GM11168 (cell line): Measurements from ENCODE around the gene MIOX.
"Not testable (repeated sequence)": the region's sequence is repeated elsewhere in the genome, so short reads cannot be mapped to it uniquely, and the experiment has no call there.

Experiments
- in situ Hi-C: fragments of 300-500 bp; cut with MboI; formaldehyde crosslinking; loops from one replicate; pipeline ENCODE4 v1.12.0; 2022; ENCODE audit warnings: low sequenced_read_pairs; ENCODE audit not compliant: unreplicated experiment

The MIOX gene

DNA sequence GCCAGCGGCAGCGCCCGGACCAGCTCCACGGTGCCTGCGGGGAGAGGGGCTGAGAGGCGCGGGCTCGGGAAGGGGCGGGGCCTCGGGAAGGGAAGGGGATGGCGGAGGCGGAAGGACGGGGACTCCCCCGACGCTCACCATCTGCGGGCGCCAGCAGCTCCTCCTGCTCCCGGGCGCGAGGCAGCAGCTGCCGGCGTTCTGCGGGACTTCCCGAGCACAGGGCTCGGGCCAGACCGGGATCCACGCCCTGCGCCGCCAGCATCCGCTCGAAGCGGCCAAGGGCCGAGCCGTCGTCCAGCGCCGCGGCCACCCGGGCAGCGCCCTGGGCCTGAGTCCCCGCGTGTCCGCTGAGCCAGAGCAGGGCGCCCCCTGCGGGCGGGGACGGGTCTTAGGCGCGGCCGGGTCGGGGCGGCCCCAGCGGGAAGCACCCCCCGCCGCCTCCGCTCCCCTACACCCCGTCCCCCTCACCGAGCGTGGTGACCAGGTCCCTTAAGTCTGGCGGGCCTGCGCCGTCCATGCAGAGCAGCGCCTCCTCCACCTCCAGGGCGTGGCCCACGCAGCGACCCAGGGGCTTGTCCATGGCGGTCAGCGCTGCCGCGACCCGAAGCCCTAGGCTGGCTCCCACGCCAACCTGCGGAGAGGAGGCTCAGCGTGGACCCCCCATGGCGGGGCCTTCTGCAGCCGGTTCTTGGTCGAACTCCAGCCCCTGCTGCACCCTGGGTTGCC lies 39.6 kb downstream of the MIOX start:
- in situ Hi-C loops, result no loop called here

DNA sequence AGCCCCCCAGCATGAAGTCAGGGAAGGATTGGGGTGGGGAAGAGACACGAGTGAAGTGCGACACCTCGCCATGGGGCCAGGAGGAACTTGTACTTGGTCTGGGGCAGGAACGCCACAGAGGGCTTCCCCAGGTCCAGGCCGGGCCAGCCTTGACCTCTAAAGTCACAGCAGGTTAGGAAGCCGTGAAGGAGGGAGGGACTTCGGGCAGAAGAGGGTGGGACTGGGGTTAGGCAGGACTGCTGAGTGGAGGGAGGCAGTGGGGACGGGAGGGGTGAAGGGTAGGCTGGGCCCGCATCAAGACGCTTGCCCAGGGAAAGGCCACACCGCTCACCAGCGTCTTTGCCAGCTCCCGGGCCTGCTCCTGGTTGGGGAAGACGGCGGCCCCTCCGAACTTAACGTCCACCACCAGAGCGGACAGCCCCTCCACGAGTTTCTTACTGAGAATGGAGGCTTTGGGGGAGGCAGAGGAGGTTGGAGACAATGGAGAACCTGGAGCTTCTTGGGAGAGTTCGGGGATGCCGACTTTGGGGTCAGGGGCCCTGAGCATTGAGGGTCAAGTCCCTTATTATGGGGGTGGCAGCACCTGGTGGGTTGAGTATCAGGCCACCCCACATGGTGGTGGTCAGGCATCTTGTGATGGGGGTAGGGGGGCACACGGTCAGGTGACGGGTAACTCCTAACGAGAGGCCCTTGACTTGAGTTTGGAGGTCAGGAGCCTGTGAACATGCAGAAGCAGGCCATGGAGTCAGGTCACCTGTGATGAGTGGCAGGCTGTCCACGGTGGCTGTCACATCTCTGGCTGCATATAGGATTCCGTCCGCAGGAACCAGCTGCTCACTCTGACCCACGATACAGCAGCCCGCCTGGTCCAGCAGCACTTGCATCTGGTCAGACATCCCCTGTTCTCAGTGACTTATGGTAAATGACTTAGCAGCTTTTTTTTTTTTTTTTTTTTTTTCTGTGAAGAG lies 40.5 kb downstream of the MIOX start:
- in situ Hi-C loops, result no loop called here

DNA sequence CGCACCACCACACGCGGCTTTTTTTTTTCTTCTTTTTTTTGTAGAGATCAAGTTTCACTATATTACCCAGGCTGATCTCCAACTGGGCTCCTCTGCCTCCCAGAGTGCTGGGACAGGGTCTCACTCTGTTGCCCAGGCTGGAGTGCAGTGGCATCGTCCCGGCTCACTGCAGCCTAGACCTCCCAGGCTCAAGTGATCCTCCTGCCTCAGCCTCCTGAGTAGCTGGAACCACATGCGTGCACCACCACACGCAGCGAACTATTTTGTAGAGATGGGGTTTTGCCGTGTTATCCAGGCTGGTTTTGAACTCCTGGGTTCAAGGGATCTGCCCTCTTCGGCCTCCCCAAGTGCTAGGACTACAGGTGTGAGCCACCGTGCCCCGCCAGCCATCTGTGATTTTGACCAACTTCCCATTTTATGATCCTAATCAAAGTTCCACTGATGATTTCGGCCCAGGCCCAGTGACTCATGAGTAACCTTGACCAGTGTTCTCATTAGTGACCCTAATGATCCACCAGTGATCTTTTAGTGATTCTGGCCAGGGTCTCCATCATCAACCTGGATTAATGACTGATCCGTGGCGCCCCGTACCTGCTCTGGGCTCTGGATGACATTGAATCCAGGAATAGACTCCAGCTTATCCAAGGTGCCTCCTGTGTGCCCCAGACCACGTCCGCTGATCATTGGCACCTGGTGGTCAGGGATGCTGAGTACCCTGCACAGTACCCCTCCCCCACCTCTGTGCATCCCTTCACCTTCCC lies 41.4 kb downstream of the MIOX start:
- in situ Hi-C loops, result no loop called here

DNA sequence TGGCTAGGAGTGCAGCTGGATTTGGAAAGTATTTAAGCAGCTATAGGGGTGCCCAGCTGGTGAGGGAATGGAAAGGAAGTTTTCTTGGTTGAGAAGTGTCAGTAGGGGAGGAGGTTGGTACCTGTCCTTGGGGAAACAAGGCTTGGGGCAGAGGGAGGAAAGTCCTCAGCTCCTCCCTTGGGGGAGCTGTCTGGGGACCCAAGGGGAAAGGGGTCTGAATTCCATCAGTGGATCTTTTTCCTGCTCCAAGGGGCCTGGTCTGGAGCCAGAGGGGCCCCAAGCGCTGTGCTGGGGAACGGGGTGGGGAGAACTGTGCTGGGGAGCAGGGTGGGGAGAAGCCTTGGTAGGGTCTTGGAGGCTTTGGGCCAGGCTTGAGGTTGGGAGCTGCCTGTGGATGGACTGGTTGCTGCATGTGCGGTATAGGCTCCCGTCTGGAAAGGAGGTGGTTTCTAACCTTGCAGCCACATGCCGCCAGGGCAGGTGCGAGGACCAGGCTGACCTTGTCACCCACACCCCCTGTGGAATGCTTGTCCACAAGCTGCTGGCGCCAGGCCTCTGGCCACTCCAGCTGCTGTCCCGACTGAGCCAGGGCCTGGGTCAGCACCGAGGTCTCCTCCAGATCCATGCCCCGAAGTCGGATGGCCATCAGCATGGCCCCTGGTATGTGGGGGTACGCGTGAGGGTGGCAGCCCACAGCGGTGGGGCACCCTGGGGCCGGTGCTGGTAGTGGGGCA lies 42.2 kb downstream of the MIOX start:
- in situ Hi-C loops, result no loop called here

DNA sequence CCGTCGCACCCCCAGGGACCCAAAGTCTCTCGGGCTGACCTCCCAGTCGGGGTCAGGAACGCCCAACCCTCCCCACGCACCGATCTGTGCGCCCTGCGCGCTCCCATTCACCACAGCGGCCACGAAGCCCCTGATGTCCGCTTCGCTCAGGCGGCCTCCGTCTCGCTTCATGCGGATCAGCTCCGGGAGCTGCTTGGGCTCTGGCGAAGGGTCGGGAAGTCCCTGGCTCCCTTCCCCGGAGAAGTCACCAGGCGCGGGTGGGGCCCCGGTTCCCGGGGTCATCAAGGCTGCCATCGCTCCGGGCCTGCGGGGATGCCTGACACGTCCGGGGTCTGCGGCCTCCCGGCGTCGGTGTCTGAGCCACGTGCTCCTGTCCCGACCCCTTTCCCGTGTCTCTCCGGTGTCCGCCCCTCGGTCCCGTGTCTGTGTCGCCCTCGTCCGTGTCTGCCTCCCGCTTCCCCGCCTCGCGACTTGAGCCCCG lies 42.8 kb downstream of the MIOX start:
- in situ Hi-C loops, result no loop called here

DNA sequence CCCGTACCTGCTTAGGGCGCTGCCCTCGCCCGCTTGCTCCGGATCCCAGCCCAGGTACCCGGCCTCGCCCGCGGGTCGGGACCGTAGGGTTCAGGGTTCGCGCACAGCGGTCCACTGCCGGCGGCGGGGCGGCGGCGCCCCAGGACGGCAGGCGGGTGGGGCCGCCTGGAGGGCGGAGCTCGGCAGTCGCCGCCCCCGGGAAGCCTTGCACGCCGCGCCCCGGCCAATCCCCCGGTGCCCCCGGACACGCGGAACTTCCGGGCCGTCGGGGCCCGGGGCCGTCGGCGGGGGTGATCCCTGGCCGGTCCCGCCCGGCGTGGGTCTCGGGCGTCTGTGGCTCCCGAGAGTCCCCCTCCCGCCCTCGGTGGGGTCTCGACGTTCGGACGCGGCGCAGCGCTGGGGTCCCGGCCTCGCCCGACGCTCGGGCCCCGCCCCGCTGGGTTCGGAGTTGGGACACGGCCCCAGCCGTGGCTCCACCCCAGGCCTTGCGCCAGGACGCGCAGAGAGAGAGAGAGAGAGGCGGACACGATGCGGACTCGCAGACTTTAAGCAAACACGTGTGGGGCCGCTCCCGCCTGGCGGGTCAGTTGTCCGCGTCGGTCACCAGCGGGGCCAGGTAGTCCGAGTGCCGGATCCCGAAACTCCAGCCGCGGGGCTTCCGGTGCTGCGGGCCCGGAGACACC lies 43.4 kb downstream of the MIOX start, which contains the start of gene TYMP:
Gene TYMP (minus strand): TSS at position 116 of the 683 bp plus-strand sequence. CDS start 303 bp downstream, outside the sequence.
- in situ Hi-C loops, result no loop called here

DNA sequence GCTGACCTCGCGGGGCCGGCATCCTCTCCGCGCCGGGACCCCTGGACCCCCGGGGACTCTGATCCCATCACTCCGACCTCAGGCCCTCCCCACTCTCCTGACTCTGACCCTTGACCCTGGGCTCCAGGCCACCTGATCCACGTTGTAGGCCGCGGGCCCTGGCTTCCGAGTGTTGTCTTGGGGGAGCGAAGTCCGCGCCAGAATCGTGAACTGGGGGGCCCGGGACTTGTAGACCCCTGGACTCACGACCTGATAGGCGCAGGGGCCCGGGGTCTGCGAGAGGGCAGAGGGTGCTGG lies 43.9 kb downstream of the MIOX start:
- in situ Hi-C loops, result no loop called here

DNA sequence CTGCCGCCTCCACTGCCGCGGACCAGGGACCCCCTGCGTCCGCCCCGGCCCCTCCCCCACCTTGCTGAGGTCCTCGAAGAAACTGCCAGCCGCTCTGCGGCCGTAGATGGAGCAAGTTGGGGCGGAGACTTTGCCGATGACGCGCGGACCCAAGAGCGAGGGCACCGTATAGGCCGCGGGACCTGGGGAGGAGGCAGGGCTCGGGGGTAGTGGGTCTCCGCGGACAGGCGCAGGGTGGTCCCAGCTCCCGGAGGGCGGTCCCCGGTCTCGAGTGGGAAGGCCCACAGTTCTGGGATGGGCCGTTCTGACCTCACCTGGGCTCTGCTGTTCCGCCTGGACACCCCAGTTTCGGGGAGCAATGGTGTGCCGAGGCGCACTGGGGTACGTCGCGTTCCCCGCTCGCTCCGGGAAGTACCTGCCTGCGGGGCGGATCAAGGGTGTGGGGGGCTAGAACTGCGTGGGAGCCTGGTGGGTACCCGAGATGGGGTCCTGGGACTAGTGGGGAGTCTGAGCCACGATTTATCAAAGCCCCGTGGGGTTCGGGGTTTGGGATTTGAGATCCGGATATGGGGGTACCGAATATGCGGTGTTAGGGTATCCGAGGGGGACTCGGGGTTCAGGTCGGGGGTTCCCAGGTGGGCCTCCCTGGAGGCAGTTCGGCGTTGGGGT lies 44.4 kb downstream of the MIOX start:
- in situ Hi-C loops, result no loop called here

DNA sequence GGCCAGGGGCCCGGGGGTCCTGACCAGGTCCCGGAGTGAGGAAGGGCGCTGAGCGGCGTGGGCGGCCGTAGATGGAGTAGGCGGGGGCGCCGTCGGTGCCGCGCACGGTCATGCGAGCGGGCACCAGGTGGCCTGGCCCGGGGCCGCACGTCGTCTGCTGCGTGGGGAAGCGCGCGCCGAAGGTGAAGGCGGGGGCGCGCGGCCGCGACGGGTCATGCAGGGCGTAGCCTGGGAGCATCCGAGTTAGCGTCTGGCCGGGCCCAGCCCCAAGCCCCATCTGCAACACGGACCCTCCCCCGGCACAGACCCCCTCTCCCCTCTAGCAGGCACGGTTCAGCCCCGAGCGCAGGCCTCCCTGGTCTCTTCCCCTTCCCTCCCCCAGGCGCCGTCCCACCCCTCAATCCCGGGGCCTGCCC lies 44.9 kb downstream of the MIOX start:
- in situ Hi-C loops, result no loop called here

DNA sequence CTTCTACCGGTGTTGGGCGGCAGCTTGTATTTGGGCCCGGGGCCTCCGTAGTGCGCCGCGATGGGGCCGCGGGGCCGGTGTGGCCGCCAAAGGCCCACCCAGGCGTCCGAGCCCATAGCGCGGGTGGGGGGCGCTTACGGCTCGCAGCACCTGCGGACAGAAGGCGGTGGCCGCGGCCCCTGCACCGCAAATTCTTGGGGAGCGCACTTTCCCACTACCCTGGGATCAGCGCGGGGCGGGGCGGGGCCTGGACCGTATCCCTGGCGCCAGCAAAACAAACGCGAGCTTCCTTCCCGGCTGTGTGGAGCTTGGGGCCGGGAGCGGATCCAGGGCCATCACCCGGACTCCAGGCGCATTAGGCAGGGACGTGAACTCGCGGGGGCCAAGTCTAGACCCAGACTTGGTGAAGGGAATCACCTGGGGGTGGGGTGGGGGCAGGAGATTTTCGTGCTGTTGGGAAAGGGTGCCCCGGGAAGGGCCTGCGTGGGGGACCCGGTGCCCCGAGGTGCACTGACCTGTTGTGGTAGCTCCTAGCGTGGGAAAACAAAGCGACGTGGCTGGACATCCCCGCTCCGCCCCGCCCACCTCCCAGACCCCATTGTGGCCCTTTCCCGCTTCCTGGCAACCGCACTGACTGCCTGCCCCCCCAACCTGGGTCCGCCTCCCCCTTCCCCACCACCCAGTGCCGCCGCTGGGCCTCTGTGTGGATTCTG lies 45.5 kb downstream of the MIOX start:
- in situ Hi-C loops, result no loop called here

DNA sequence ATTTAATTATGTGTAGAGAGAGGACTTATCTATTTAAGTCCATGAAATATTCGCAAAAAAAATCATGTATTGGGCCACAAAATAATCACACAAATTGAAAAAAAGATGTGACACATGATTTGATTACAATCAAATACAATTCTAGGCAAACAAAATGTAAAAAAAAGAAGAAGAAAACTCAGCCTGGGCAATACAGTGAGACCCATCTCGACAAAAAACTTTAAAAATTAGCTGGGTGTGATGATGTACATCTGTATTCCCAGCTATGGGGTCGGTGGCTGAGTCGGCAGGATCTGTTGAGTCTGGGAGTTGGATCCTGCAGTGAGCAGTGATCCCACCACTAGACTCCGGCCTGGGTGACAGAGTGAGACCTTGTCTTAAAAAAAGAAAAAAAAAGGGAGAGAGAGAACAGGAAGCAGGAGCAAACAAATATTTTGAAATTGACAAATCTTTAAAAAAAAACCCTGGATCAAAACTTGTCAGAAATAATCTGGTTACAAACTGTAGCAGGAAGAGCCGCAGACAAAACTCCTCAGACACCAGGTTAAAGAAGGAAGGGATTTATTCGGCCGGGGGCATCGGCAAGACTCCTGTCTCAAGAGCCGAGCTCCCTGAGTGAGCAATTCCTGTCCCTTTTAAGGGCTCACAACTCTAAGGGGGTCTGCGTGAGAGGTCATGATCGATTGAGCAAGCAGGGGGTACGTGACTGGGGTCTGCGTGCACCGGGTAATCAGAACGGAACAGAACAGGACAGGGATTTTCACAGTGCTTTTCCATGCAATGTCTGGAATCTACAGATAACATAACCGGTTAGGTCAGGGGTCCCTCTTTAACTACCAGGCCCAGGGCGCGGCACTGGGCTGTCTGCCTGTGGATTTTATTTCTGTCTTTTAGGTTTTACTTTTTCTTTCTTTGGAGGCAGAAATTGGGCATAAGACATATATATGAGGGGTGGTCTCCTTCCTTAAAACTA lies 46.5 kb downstream of the MIOX start:
- in situ Hi-C loops, result no loop called here

DNA sequence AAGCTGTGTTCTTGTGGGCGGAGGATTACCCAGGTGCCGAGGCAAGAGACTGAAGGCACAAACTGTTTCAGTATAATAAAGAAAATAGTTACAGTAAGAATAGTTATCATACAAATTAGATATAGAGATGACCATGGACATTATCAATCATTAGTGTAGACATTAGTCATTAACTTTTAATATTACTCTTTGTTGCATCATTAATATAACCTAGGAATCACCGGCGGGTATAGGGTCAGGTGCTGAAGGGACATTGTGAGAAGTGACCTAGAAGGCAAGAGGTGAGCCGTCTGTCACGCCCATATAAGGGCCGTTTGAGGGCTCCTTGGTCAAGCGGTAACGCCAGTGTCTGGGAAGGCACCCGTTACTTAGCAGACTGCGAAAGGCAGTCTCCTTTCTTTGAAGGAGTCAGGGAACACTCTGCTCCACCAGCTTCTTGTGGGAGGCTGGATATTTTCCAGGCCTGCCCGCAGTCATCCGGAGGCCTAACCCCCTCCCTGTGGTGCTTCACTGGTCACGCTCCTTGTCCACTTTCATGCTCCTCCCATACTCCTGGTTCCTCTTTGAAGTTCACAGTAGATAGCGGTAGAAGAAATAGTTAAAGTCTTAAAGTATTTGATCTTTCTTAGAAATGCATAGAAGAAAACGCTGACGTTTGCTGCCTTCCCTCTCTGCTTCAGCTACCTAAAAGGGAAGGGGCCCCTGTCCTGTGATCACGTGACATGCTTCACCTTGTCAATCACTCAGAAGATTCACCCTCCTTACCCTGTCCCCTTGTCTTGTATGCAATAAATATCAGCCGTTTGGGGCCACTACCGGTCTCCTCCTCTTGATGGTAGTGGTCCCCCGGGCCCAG lies 47.4 kb downstream of the MIOX start:
- in situ Hi-C loops, result not testable (repeated sequence)

DNA sequence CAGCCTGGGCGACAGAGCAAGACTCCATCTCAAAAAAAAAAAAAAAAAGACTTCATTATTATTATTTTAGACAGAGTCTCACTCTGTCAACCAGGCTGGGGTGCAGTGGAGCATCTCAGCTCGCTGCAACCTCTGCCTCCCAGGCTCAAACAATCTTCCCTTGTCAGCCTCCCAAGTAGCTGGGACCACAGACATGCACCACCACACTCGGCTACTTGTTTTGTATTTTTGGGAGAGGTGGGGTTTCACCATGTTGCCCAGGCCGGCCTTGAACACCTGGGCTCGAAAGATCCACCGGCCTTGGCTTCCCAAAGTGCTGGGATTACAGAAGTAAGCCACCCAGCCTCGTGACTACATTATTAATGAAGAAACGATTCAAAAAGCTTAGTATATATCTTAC lies 48.5 kb downstream of the MIOX start:
- in situ Hi-C loops, result no loop called here

DNA sequence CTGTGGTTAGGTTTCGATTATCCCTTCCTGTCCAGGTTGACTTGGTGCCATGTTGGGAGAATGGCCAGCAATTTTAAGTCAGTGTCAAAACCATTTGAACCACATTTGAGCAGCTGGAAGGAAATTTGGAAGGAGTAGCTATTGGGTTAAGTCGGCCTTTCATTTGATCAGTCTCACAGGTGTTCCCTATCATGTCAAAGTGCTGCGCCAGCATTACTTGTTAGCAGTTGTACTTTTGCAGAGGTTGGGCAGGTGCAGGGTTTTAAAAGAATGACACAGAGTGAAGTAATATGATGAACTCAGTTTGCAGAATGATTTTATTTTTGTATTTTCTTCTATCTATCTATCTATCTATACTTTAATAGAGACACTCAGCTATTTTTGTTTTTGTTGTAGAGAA lies 49.6 kb downstream of the MIOX start:
- in situ Hi-C loops, result no loop called here

DNA sequence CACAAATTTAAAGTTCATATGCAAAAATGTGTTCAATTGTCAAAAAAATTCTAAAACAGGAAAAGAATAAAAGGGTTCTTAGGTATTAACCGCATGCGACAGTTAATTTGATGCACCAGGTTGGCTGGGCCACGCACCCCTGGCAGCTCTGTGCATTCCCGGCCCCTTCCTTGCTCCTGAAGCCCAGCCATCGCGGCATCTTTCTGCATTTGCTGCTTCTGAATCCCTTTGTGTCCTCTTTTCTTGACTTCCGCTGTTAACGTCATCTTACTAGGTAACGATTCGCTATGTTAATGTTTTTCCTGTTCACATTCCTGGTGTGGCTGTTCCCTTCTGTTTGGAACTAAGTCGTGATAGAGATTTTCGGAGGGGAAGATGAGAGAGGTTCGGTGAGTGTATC lies 51.1 kb downstream of the MIOX start:
- in situ Hi-C loops, result no loop called here
